ENCODE data around the gene GFRA3. TPM values are rescaled to one million over a fixed set of nuclear protein-coding genes. Genes with fewer than 3 reads are reported as not detected.
"Not testable (repeated sequence)": the region's sequence is repeated elsewhere in the genome, so short reads cannot be mapped to it uniquely, and the experiment has no call there.

GFRA3 gene, protein sequence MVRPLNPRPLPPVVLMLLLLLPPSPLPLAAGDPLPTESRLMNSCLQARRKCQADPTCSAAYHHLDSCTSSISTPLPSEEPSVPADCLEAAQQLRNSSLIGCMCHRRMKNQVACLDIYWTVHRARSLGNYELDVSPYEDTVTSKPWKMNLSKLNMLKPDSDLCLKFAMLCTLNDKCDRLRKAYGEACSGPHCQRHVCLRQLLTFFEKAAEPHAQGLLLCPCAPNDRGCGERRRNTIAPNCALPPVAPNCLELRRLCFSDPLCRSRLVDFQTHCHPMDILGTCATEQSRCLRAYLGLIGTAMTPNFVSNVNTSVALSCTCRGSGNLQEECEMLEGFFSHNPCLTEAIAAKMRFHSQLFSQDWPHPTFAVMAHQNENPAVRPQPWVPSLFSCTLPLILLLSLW
- 4.7 TPM for total RNA-seq

DNA sequence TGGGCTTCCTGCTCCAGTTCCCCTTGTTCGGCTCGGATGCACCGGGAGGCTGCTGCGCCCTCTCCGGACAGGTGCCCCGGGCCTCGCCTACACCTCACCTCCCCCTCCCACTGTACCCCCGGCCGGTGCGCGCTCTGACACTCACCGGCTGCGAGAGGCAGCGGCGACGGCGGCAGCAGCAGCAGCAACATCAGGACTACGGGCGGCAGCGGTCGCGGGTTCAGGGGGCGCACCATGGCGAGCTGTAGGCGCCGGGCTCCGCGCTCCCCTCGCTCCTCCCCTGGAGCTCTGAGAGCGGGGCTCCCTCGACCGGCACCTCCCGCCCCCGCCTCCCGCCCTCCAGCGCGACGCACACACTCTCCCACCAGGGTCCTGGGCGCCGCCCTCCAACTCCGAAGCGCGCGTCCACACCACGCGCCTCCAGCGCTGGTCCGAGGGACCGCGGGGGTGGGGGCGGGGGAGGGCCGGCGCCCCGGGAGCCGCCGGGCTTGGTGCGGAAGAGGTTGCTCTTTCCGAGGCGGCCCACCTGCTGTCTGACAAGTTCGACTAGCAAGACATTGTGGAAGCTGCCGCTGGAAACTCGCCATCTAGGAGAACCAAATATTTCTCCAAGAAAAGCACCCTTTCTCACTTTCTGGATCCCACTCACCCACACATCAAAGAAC lies at the start of gene GFRA3:
GFRA3 (minus strand) TSS at position 433 of the 665 bp plus-strand sequence; CDS start at position 236, 197 bp downstream.
- no peaks in the 10 kb centered on the region for H3K9me3 ChIP-seq
- DNase-seq (ENCODE audit: extremely low spot score in 2 of 2) = no peak
- H3K27ac ChIP-seq = no peak within 1 kb of the TSS
- intact Hi-C loops (cut with DNase I) = no loop called here
- H3K36me3 ChIP-seq = no peaks in the 10 kb centered on the region
- H3K4me1 ChIP-seq = peaks cover 11% of the 10 kb centered on the region
- no peak for TF ChIP-seq POLR2A (IDR thresholded peaks at IDR 0.05)
- H3K4me3 ChIP-seq = peak within 1 kb of the TSS; percentile 40 to 46
- H3K27me3 ChIP-seq = no peaks in the 10 kb centered on the region

DNA sequence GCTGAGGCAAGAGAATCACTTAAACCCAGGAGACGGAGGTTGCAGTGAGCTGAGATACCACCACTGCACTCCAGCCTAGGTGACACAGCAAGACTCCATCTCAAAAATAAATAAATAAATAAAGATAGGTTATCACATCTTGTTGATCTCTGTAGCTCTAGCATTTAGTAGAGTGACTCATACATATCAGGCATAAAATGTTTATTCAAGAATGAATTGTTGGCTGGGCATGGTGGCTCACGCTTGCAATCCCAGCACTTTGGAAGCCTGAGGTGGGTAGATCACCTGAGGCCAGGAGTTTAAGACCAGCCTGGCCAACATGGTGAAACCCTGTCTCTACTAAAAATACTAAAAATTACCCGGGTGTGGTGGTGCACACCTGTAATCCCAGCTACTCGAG lies 43.8 kb upstream of the GFRA3 start:
- H3K4me3 ChIP-seq; H3K27me3 ChIP-seq; H3K4me1 ChIP-seq; H3K27ac ChIP-seq; DNase-seq (ENCODE audit: extremely low spot score in 2 of 2); H3K36me3 ChIP-seq; H3K9me3 ChIP-seq; intact Hi-C loops (cut with DNase I): not testable (repeated sequence)

DNA sequence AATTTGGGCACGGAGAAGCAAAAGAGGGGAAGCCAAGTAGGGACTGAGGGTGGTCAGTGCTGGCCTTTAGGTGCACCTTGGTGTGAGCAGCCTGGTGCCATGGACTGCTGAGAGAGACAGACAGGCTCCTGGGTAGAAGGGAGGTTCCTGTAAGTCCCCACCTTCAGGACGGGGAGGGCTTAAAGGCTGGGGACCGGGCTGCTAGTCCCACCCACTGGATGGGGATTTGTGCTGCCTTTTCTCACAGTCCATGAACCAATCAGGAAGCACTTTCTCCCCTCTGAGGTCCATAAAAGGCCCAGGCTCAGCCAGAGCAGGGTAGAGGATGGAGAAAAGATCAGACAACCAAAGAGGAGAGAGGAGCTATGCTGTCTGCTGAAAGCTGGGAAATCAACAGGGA lies 41.9 kb upstream of the GFRA3 start:
- no peaks in the 10 kb centered on the region for H3K9me3 ChIP-seq

DNA sequence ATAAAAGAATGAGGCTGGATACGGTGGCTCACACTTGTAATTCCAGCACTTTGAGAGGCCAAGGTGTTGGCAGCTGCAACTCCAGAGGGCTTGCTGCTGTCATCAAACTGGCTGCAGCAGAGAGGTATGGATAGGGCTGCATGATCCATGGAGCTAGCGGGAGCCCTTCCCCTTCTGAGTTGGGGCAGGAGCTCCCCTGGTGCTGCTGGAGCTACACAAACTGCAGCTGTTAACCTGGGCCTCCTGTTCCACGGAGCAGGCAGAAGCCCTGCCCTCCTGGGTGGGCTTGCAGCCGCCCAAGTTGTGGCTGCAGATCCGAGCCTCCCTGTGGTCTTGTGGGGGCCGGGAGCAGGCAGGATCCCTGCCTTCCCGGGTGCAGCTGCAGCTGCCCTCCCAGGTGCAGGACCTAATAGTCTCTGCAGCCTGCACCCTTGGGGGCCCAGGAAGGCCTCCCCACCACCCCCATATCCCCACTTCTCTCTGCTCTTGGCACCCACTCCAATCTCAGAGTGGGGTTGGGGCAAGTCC lies 41.4 kb upstream of the GFRA3 start:
- Histone ChIP-seq H3K4me3 (no peak overlapping the region), H3K36me3 (no peaks in the 10 kb centered on the region), H3K9me3 (no peaks in the 10 kb centered on the region), H3K27me3 (no peaks in the 10 kb centered on the region), H3K27ac (no peak overlapping the region), H3K4me1 (no peaks in the 10 kb centered on the region)
- intact Hi-C loops (cut with DNase I) = no loop called here
- no peak for TF ChIP-seq POLR2A (IDR thresholded peaks at IDR 0.05)
- TF ChIP-seq POLR2AphosphoS5 (IDR thresholded peaks at IDR 0.05; ENCODE audit: insufficient read depth in 1 of 2, low read depth in 1 of 2) = no peak
- TF ChIP-seq, protein P1, sequence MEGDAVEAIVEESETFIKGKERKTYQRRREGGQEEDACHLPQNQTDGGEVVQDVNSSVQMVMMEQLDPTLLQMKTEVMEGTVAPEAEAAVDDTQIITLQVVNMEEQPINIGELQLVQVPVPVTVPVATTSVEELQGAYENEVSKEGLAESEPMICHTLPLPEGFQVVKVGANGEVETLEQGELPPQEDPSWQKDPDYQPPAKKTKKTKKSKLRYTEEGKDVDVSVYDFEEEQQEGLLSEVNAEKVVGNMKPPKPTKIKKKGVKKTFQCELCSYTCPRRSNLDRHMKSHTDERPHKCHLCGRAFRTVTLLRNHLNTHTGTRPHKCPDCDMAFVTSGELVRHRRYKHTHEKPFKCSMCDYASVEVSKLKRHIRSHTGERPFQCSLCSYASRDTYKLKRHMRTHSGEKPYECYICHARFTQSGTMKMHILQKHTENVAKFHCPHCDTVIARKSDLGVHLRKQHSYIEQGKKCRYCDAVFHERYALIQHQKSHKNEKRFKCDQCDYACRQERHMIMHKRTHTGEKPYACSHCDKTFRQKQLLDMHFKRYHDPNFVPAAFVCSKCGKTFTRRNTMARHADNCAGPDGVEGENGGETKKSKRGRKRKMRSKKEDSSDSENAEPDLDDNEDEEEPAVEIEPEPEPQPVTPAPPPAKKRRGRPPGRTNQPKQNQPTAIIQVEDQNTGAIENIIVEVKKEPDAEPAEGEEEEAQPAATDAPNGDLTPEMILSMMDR (IDR thresholded peaks at IDR 0.05) = no peak
- no peak for DNase-seq (ENCODE audit: extremely low spot score in 2 of 2)

More for the DNA sequence above, 41.9 kb upstream of the GFRA3 start:
- no peak overlapping the region for H3K27ac ChIP-seq
- H3K27me3 ChIP-seq = no peaks in the 10 kb centered on the region
- intact Hi-C loops (cut with DNase I) = no loop called here
- TF ChIP-seq, protein P1 (IDR thresholded peaks at IDR 0.05) = no peak
- no peak for TF ChIP-seq POLR2AphosphoS5 (IDR thresholded peaks at IDR 0.05; ENCODE audit: insufficient read depth in 1 of 2, low read depth in 1 of 2)
- TF ChIP-seq POLR2A (IDR thresholded peaks at IDR 0.05) = no peak
- no peak for DNase-seq (ENCODE audit: extremely low spot score in 2 of 2)
- H3K4me3 ChIP-seq = no peak overlapping the region
- H3K36me3 ChIP-seq = no peaks in the 10 kb centered on the region
- H3K4me1 ChIP-seq = no peaks in the 10 kb centered on the region

DNA sequence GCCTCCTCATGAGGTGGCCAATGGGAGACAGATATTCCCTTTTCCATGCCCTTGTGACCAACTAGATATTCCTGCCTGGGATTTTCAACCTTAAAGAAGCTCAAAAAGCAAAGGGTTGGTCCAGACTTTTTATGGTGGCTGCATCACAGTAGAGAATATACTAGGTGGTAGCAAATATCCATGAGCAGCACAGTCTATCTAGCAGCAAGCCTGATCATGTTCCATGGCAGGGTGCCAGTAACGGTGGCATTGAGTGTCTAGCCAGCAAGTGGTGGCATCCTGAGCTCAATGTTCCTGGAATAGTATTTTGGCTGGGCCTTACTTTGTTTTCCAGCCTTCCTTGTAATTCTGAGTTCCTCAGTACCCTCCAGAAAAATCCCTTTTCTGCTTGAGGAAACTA lies 31.4 kb upstream of the GFRA3 start:
- H3K4me3 ChIP-seq = no peak overlapping the region
- intact Hi-C loops (cut with DNase I) = no loop called here
- no peak for DNase-seq (ENCODE audit: extremely low spot score in 2 of 2)
- no peaks in the 10 kb centered on the region for H3K36me3 ChIP-seq
- no peak overlapping the region for H3K27ac ChIP-seq
- H3K9me3 ChIP-seq = no peaks in the 10 kb centered on the region
- H3K27me3 ChIP-seq = no peaks in the 10 kb centered on the region
- no peak for TF ChIP-seq POLR2A (IDR thresholded peaks at IDR 0.05)
- TF ChIP-seq, protein P1 (IDR thresholded peaks at IDR 0.05) = no peak
- TF ChIP-seq POLR2AphosphoS5 (IDR thresholded peaks at IDR 0.05; ENCODE audit: insufficient read depth in 1 of 2, low read depth in 1 of 2) = no peak
- H3K4me1 ChIP-seq = no peaks in the 10 kb centered on the region

DNA sequence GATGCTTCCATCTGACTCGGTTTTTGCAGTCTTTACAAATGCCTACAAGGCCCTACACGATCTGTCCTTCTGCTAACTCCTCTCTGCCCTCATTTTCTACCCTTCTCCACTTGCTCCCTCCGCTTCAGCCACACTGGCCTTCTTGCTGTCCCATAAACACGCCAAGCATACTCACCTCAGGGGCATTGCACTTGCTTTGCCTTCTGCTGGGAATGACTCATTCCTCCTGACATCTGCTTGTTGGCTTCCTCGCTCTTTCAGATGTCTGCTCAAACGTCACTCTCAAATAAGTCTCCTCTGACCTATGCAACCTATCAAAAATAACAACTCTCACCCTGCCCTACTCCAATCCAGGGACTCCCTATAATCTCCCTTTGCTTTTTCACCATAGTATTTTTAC lies 29.0 kb upstream of the GFRA3 start:
- no peak for DNase-seq (ENCODE audit: extremely low spot score in 2 of 2)
- H3K27ac ChIP-seq = no peak overlapping the region
- no peak for TF ChIP-seq POLR2A (IDR thresholded peaks at IDR 0.05)
- TF ChIP-seq, protein P1 (IDR thresholded peaks at IDR 0.05) = no peak
- TF ChIP-seq POLR2AphosphoS5 (IDR thresholded peaks at IDR 0.05; ENCODE audit: insufficient read depth in 1 of 2, low read depth in 1 of 2) = no peak

More for the DNA sequence above, 29.0 kb upstream of the GFRA3 start:
- Histone ChIP-seq H3K4me1 (no peaks in the 10 kb centered on the region), H3K9me3 (no peaks in the 10 kb centered on the region), H3K4me3 (no peak overlapping the region), H3K36me3 (no peaks in the 10 kb centered on the region), H3K27me3 (no peaks in the 10 kb centered on the region)
- intact Hi-C loops (cut with DNase I) = no loop called here

Data from vagina (tissue), 2 donors.